Vagina (tissue), 2 donors: Measurements from ENCODE around the gene HECTD2. TPM values are rescaled to one million over a fixed set of nuclear protein-coding genes. Genes with fewer than 3 reads are reported as not detected.

Experiments used
- DNase-seq, 2 donors: peaks; one replicate each; pipeline ENCODE4 v3.0.0-alpha.2; 2017; ENCODE audit errors: extremely low spot score in 2 of 2
- H3K27ac ChIP-seq: fragments of 200-600 bp; sonication (generic); one replicate; pipeline ENCODE4 v1.5.1; 2019
- H3K27me3 ChIP-seq: fragments of 200-600 bp; sonication (generic); one replicate; pipeline ENCODE4 v1.5.1; 2019
- H3K36me3 ChIP-seq, 2 donors: fragments of 200-600 bp; sonication (generic); one replicate each; pipeline ENCODE4 v1.5.1; 2017 to 2019
- H3K4me1 ChIP-seq: fragments of 200-600 bp; sonication (generic); one replicate; pipeline ENCODE4 v1.5.1; 2019
- H3K4me3 ChIP-seq, 2 donors: fragments of 200-600 bp; sonication (generic); 1 replicate in 1 of 2; 2 replicates in 1 of 2; pipeline ENCODE4 v1.5.1; 2016 to 2019
- H3K9me3 ChIP-seq: fragments of 200-600 bp; sonication (generic); one replicate; pipeline ENCODE4 v1.5.1; 2019
- CTCF ChIP-seq, 3 experiments: fragments of 450-650 bp in 2 of 3; fragments of 200-600 bp in 1 of 3; sonication (generic) in 1 of 3; IDR thresholded peaks; one replicate each; pipeline ENCODE4 v1.5.1; 2017 to 2019; ENCODE audit warnings: antibody characterized with exemption in 3 of 3, mild to moderate bottlenecking in 2 of 3, moderate library complexity in 2 of 3
- POLR2A ChIP-seq, 2 donors: fragments of 450-650 bp; IDR thresholded peaks; one replicate each; pipeline ENCODE4 v1.6.1; 2017; ENCODE audit warnings: antibody characterized with exemption in 2 of 2, mild to moderate bottlenecking in 2 of 2, moderate library complexity in 2 of 2
- POLR2AphosphoS5 ChIP-seq, 2 donors: sonication (generic); formaldehyde crosslinking; IDR thresholded peaks; one replicate each; pipeline ENCODE4 v1.9.0; 2017; ENCODE audit warnings: antibody characterized with exemption in 2 of 2, mild to moderate bottlenecking in 2 of 2, low read depth in 1 of 2; ENCODE audit not compliant: insufficient read depth in 1 of 2
- intact Hi-C: fragments of 100-400 bp; cut with DNase I; formaldehyde crosslinking; loops from one replicate; pipeline ENCODE4 v1.15.1; 2023
- total RNA-seq: library from RNA; depleted of rRNA; stranded (reverse); fragments of >200 nt; gene quantifications from one replicate; pipeline ENCODE4 v1.2.3, GENCODE V29; 2016

Gene HECTD2
- total RNA-seq, 1 donor from 2014 or later: 13.3 TPM

DNA sequence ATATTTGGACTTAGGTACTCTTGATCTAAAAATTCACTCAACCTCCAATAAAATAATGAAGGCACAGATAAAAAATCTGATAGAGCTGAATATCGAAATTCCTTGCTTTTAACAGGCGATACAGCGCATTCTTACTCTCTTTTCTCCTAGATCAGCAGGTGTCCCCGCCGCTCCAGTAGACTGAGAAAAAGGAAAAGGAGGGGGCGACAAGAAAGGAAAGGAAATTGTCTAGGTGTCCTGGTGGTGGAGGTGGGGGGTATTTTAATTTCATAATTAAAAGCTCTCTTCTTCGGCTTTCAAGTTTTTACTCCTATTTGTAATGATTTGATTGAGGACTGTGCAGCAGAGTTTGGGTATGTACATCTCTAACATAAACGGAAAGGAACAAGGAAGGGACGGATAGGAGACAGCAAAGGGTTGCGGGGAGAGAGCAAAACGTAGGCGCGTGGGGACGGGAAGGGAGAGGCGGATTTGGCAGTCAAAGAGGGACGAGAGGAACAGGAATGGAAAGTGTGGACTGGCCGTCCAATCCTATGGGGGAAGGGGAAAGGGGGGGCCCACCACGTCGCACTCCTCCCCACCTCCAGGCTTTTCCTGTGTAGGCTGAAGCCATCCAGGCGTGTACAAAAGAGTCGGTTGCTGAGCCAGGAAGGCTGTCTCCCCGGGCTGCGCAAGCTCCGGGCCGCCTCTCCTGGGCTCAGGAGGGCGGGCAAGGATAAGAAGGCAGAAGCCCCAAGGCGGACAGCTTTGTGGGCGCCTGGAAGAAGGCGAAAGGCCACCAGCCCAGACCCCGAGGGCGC is 875 bp upstream of the HECTD2 start:
- Histone ChIP-seq H3K4me3 (peak overlapping the region; percentile 85 to 95), H3K27me3 (no peaks in the 10 kb centered on the region), H3K9me3 (no peaks in the 10 kb centered on the region), H3K4me1 (peaks cover 12% of the 10 kb centered on the region), H3K36me3 (no peaks in the 10 kb centered on the region), H3K27ac (peak overlapping the region; percentile 99)
- peak in 1 of 2 donors; percentile 95 for DNase-seq
- intact Hi-C loops: no loop called here
- TF ChIP-seq POLR2AphosphoS5 (IDR thresholded peaks at IDR 0.05; ENCODE audit: insufficient read depth in 1 of 2, low read depth in 1 of 2) (peak; percentile 44 to 97), CTCF (IDR thresholded peaks at IDR 0.05) (peak in 2 of 3 experiments; percentile 8 to 21), POLR2A (IDR thresholded peaks at IDR 0.05) (peak in 1 of 2 donors; percentile 78)

- Histone ChIP-seq H3K36me3 (no peaks in the 10 kb centered on the region), H3K4me3 (peak overlapping the region; percentile 85 to 95), H3K27me3 (no peaks in the 10 kb centered on the region), H3K4me1 (peaks cover 21% of the 10 kb centered on the region), H3K27ac (peak overlapping the region; percentile 99), H3K9me3 (no peaks in the 10 kb centered on the region)
- intact Hi-C loops: no loop called here
- TF ChIP-seq POLR2AphosphoS5 (IDR thresholded peaks at IDR 0.05; ENCODE audit: insufficient read depth in 1 of 2, low read depth in 1 of 2) (peak in 1 of 2 donors; percentile 38), POLR2A (IDR thresholded peaks at IDR 0.05) (no peak)
- peak in 1 of 2 donors; percentile 88 for DNase-seq
These were observed 661 bp downstream of the HECTD2 start for GRCh38 chr10:91410638-91411371.

- DNase-seq: no peak
- TF ChIP-seq CTCF (IDR thresholded peaks at IDR 0.05) (no peak), POLR2AphosphoS5 (IDR thresholded peaks at IDR 0.05; ENCODE audit: insufficient read depth in 1 of 2, low read depth in 1 of 2) (no peak), POLR2A (IDR thresholded peaks at IDR 0.05) (no peak)
- Histone ChIP-seq H3K9me3 (no peaks in the 10 kb centered on the region), H3K27ac (no peak overlapping the region), H3K4me3 (peak overlapping the region in 1 of 2 donors; percentile 85), H3K36me3 (no peaks in the 10 kb centered on the region), H3K4me1 (peaks cover 30% of the 10 kb centered on the region), H3K27me3 (no peaks in the 10 kb centered on the region)
- intact Hi-C loops: no loop called here
These were observed 1.5 kb downstream of the HECTD2 start for GRCh38 chr10:91411621-91412020.

DNA sequence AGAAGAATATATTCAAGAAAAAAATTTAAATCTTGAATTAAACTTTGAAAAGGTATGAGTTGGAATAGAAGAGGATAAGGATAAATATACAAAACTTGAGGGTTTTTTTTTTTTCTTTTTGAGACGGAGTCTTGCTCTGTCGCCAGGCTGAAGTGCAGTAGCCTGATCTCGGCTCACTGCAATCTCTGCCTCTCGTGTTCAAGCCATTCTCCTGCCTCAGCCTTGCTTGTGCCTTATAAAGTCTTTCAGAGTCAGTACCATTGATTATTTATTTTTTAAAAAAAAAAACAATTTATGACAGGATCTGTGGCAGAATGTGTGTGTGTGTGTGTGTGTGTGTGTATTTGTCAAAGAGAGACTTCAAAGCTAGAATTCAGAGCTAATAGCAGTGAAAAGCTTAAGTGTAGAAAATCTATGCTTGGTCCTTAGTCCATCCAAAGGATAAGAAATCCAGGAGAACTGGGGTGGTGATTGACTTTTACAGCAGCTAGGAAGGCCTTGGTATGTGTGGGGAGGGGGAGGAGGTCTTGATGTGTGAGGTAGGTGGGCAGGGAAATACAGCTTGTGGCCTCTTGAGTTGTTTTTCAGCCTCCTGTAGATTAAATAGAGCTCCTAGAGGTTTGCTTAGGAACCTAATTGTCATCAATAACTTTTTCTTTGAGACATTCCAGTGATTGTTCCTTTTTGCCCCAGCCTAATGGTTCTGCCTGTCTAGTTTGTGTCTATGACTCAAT is 2.4 kb downstream of the HECTD2 start:
- intact Hi-C loops: no loop called here
- Histone ChIP-seq H3K4me3 (no peak overlapping the region), H3K4me1 (peaks cover 32% of the 10 kb centered on the region), H3K27ac (no peak overlapping the region), H3K36me3 (no peaks in the 10 kb centered on the region), H3K9me3 (no peaks in the 10 kb centered on the region), H3K27me3 (no peaks in the 10 kb centered on the region)
- DNase-seq: no peak
- TF ChIP-seq POLR2AphosphoS5 (IDR thresholded peaks at IDR 0.05; ENCODE audit: insufficient read depth in 1 of 2, low read depth in 1 of 2) (no peak), POLR2A (IDR thresholded peaks at IDR 0.05) (no peak), CTCF (IDR thresholded peaks at IDR 0.05) (no peak)

GRCh38 chr10:91415816-91416215 is 5.7 kb downstream of the HECTD2 start:
- no peaks in the 10 kb centered on the region for H3K27me3 ChIP-seq
- TF ChIP-seq POLR2AphosphoS5 (IDR thresholded peaks at IDR 0.05; ENCODE audit: insufficient read depth in 1 of 2, low read depth in 1 of 2) (no peak), CTCF (IDR thresholded peaks at IDR 0.05) (no peak), POLR2A (IDR thresholded peaks at IDR 0.05) (no peak)
- intact Hi-C loops: no loop called here
- no peak overlapping the region for H3K4me3 ChIP-seq
- no peaks in the 10 kb centered on the region for H3K36me3 ChIP-seq
- no peak for DNase-seq
- H3K9me3 ChIP-seq: no peaks in the 10 kb centered on the region
- no peak overlapping the region for H3K27ac ChIP-seq
- H3K4me1 ChIP-seq: peaks cover 32% of the 10 kb centered on the region
